NOMO-1 treated with DMSO at 0.1 percent for 48 hours (cell line): ENCODE measurements around the gene CCDC38.

Experiments
- DNase-seq: peaks from one replicate; lab custom pipeline; 2025; ENCODE audit not compliant: unreplicated experiment; lab: John Stamatoyannopoulos, UW

CCDC38 gene

GRCh38 chr12:95837240-95838038, 105.0 kb downstream of the CCDC38 start:
- no peak for DNase-seq

GRCh38 chr12:95836630-95837239, 105.7 kb downstream of the CCDC38 start:
- DNase-seq = no peak

- DNase-seq = no peak
Observed at GRCh38 chr12:95836185-95836609, 106.2 kb downstream of the CCDC38 start.

- DNase-seq = no peak
Observed at GRCh38 chr12:95834572-95834971, 107.8 kb downstream of the CCDC38 start.

- DNase-seq = no peak
Observed at GRCh38 chr12:95830335-95831089, 111.9 kb downstream of the CCDC38 start.

- no peak for DNase-seq
Observed at GRCh38 chr12:95829395-95829794, 113.0 kb downstream of the CCDC38 start.

GRCh38 chr12:95820096-95820703, 122.2 kb downstream of the CCDC38 start:
- no peak for DNase-seq
